Measurements from ENCODE around the gene ASB8.

The ASB8 gene

DNA sequence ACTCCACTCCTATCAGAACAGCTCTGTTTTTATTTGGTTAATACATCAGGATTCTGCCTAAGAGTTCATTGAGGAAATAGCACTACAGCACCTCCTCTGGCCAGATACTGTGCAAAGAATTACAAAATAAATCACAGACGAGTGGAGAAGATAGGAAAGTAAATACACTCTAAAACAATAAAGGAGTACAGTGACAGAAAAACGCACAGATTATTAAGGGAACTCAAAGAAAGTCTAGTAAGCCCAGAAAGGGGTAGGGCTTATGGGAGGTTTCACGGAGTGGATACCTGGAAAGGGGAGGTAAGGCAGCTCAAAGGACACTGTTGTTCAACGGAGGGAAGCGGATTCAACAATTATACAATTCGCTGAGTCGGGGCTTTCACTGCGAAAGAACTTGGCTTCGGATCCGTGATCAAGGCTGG lies 40.2 kb upstream of the ASB8 start:
- H3K4me3 ChIP-seq (ENCODE audit: insufficient read depth, low read length, poor library complexity, severe bottlenecking): peak overlapping the region; percentile 48
- TF ChIP-seq, protein P1, sequence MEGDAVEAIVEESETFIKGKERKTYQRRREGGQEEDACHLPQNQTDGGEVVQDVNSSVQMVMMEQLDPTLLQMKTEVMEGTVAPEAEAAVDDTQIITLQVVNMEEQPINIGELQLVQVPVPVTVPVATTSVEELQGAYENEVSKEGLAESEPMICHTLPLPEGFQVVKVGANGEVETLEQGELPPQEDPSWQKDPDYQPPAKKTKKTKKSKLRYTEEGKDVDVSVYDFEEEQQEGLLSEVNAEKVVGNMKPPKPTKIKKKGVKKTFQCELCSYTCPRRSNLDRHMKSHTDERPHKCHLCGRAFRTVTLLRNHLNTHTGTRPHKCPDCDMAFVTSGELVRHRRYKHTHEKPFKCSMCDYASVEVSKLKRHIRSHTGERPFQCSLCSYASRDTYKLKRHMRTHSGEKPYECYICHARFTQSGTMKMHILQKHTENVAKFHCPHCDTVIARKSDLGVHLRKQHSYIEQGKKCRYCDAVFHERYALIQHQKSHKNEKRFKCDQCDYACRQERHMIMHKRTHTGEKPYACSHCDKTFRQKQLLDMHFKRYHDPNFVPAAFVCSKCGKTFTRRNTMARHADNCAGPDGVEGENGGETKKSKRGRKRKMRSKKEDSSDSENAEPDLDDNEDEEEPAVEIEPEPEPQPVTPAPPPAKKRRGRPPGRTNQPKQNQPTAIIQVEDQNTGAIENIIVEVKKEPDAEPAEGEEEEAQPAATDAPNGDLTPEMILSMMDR (IDR thresholded peaks at IDR 0.05; ENCODE audit: insufficient read depth, low read length, poor library complexity, severe bottlenecking): peak; percentile 61
- TF ChIP-seq EZH2phosphoT487 (conservative IDR thresholded peaks at IDR 0.05; ENCODE audit: low read length): no peak
- no peaks in the 10 kb centered on the region for H3K27me3 ChIP-seq (ENCODE audit: low read length)
- H3K27ac ChIP-seq (ENCODE audit: low read depth, low read length): peak overlapping the region; percentile 18; the same call in 1 of the 2 replicates
- no peaks in the 10 kb centered on the region for H3K9me2 ChIP-seq (replicated peaks; ENCODE audit: insufficient read depth, low read length)
- H3K9me3 ChIP-seq (ENCODE audit: insufficient read depth, low read length): no peaks in the 10 kb centered on the region
- peak overlapping the region; percentile 90 for H2AFZ ChIP-seq (ENCODE audit: low read depth, low read length, severe bottlenecking)
- H3K9ac ChIP-seq (ENCODE audit: low read length): peak overlapping the region; percentile 53
- no peaks in the 10 kb centered on the region for H3F3A ChIP-seq (ENCODE audit: insufficient read depth)
- H3K79me2 ChIP-seq (ENCODE audit: insufficient read depth, low read length): no peaks in the 10 kb centered on the region
- peak overlapping the region; percentile 53 for H3K4me2 ChIP-seq (ENCODE audit: low read depth, low read length, poor library complexity, severe bottlenecking)
- H3K36me3 ChIP-seq (ENCODE audit: low read length): no peaks in the 10 kb centered on the region
- no peaks in the 10 kb centered on the region for H4K20me1 ChIP-seq (ENCODE audit: low read depth, low read length)

GRCh38 chr12:48194799-48195201 lies 37.5 kb upstream of the ASB8 start:
- H3F3A ChIP-seq (ENCODE audit: insufficient read depth): no peaks in the 10 kb centered on the region
- H3K9me2 ChIP-seq (replicated peaks; ENCODE audit: insufficient read depth, low read length): no peaks in the 10 kb centered on the region
- no peaks in the 10 kb centered on the region for H3K27me3 ChIP-seq (ENCODE audit: low read length)
- H2AFZ ChIP-seq (ENCODE audit: low read depth, low read length, severe bottlenecking): no peak overlapping the region
- no peak overlapping the region for H3K4me3 ChIP-seq (ENCODE audit: insufficient read depth, low read length, poor library complexity, severe bottlenecking)
- no peaks in the 10 kb centered on the region for H3K9me3 ChIP-seq (ENCODE audit: insufficient read depth, low read length)
- H3K36me3 ChIP-seq (ENCODE audit: low read length): no peaks in the 10 kb centered on the region
- TF ChIP-seq, protein P1 (IDR thresholded peaks at IDR 0.05; ENCODE audit: insufficient read depth, low read length, poor library complexity, severe bottlenecking): no peak
- TF ChIP-seq EZH2phosphoT487 (conservative IDR thresholded peaks at IDR 0.05; ENCODE audit: low read length): no peak
- H3K27ac ChIP-seq (ENCODE audit: low read depth, low read length): no peak overlapping the region
- no peak overlapping the region for H3K9ac ChIP-seq (ENCODE audit: low read length)
- H4K20me1 ChIP-seq (ENCODE audit: low read depth, low read length): no peaks in the 10 kb centered on the region
- no peaks in the 10 kb centered on the region for H3K79me2 ChIP-seq (ENCODE audit: insufficient read depth, low read length)
- H3K4me2 ChIP-seq (ENCODE audit: low read depth, low read length, poor library complexity, severe bottlenecking): no peak overlapping the region

DNA sequence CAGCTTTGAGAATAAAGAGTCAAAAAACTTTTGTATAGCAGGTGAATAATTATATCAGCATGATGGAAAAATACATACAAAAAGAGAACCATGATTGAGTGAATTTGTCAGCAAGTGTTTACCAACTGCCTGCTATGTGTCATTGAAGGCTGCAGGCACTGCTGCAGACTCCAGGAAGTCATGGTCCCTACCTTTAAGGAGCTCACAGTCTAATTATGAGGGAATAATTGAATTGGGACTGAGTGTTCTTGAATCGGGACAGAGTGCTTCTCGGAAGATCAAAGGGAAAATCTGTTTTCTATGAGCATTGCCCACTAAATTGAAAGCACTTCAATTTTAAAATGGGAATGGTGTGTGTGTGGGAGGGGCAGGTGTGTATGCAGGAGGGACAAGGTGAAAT lies 36.3 kb upstream of the ASB8 start:
- no peaks in the 10 kb centered on the region for H4K20me1 ChIP-seq (ENCODE audit: low read depth, low read length)
- H3K4me3 ChIP-seq (ENCODE audit: insufficient read depth, low read length, poor library complexity, severe bottlenecking): no peak overlapping the region
- H3K79me2 ChIP-seq (ENCODE audit: insufficient read depth, low read length): no peaks in the 10 kb centered on the region
- H3K27ac ChIP-seq (ENCODE audit: low read depth, low read length): no peak overlapping the region
- no peak overlapping the region for H2AFZ ChIP-seq (ENCODE audit: low read depth, low read length, severe bottlenecking)
- H3K4me2 ChIP-seq (ENCODE audit: low read depth, low read length, poor library complexity, severe bottlenecking): no peak overlapping the region
- H3K36me3 ChIP-seq (ENCODE audit: low read length): no peaks in the 10 kb centered on the region
- no peaks in the 10 kb centered on the region for H3K27me3 ChIP-seq (ENCODE audit: low read length)
- no peaks in the 10 kb centered on the region for H3K9me3 ChIP-seq (ENCODE audit: insufficient read depth, low read length)
- no peak for TF ChIP-seq EZH2phosphoT487 (conservative IDR thresholded peaks at IDR 0.05; ENCODE audit: low read length)
- TF ChIP-seq, protein P1 (IDR thresholded peaks at IDR 0.05; ENCODE audit: insufficient read depth, low read length, poor library complexity, severe bottlenecking): no peak
- no peaks in the 10 kb centered on the region for H3K9me2 ChIP-seq (replicated peaks; ENCODE audit: insufficient read depth, low read length)
- H3F3A ChIP-seq (ENCODE audit: insufficient read depth): no peaks in the 10 kb centered on the region
- H3K9ac ChIP-seq (ENCODE audit: low read length): no peak overlapping the region
